ENCODE results near the gene TTI1.

DNA sequence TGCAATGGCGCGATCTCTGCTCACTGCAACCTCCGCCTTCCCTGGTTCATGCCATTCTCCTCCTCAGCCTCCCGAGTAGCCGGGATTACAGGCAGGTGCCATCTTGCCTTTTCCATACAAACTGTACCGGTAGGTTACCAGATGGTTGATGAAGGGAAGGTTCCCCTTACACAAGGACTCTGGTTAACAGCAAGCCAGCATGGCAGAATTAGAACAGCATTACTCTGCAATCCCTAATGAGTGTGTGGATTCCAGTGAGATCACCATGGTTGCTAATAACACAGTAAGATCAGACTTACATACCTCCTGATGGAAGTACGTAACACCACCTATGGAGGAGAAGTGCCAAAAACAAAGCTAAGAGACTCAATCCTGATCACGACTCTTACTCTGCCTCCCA, 51.7 kb downstream of the TTI1 start:
- TF ChIP-seq CTCF (IDR thresholded peaks at IDR 0.05 in 2 of 3, conservative IDR thresholded peaks at IDR 0.05 in 1 of 3; ENCODE audit: borderline replicate concordance in 1 of 3, insufficient read depth in 1 of 3, low read depth in 2 of 3, low read length in 2 of 3) = no peak
- no peak for TF ChIP-seq ZFX (IDR thresholded peaks at IDR 0.05)
- no peak for TF ChIP-seq POLR2A (IDR thresholded peaks at IDR 0.05; ENCODE audit: borderline replicate concordance, extremely low read depth, insufficient read depth, insufficient read length)
- no peak for TF ChIP-seq SRF (IDR thresholded peaks at IDR 0.05; ENCODE audit: low read depth)
- TF ChIP-seq EGR1 (IDR thresholded peaks at IDR 0.05; ENCODE audit: low read depth) = no peak
- no peak for TF ChIP-seq EZH2phosphoT487 (IDR thresholded peaks at IDR 0.05; ENCODE audit: borderline replicate concordance)
- TF ChIP-seq REST (IDR thresholded peaks at IDR 0.05; ENCODE audit: low read depth) = no peak
- TF ChIP-seq EZH2 (IDR thresholded peaks at IDR 0.05) = no peak
- no peak for TF ChIP-seq POLR2AphosphoS5 (IDR thresholded peaks at IDR 0.05; ENCODE audit: low read depth, low read length)
